C4-2B (cell line): ENCODE results near the gene CDC42BPA.

Source experiments
- H3K27ac ChIP-seq: fragments of 450-650 bp; 2 replicates; pipeline ENCODE4 v1.5.1; 2017
- CTCF ChIP-seq: fragments of 450-650 bp; conservative IDR thresholded peaks from 2 replicates; pipeline ENCODE4 v1.5.1; 2017; ENCODE audit warnings: mild to moderate bottlenecking
- ZFX ChIP-seq: fragments of 450-650 bp; IDR thresholded peaks from 2 replicates; pipeline ENCODE4 v1.6.1; 2017

Gene CDC42BPA

GRCh38 chr1:227311389-227312001 is 6.8 kb downstream of the CDC42BPA start:
- TF ChIP-seq CTCF (no peak), ZFX (no peak)
- H3K27ac ChIP-seq: no peak overlapping the region

- no peak overlapping the region for H3K27ac ChIP-seq
- no peak for TF ChIP-seq CTCF
- TF ChIP-seq ZFX: no peak
Observed at GRCh38 chr1:227308367-227309336, 9.6 kb downstream of the CDC42BPA start.

- TF ChIP-seq CTCF (no peak), ZFX (no peak)
- no peak overlapping the region for H3K27ac ChIP-seq
Observed at GRCh38 chr1:227306689-227307088, 11.6 kb downstream of the CDC42BPA start.

- H3K27ac ChIP-seq: no peak overlapping the region; the same call in 1 of the 2 replicates
- TF ChIP-seq CTCF: no peak
- no peak for TF ChIP-seq ZFX
Observed at GRCh38 chr1:227305894-227306626, 12.2 kb downstream of the CDC42BPA start.

GRCh38 chr1:227304665-227305064 is 13.6 kb downstream of the CDC42BPA start:
- H3K27ac ChIP-seq: no peak overlapping the region
- TF ChIP-seq ZFX (no peak), CTCF (no peak)

GRCh38 chr1:227303662-227304061 is 14.6 kb downstream of the CDC42BPA start:
- TF ChIP-seq ZFX: no peak
- H3K27ac ChIP-seq: no peak overlapping the region

- no peak for TF ChIP-seq CTCF
- no peak for TF ChIP-seq ZFX
- no peak overlapping the region for H3K27ac ChIP-seq
Observed at GRCh38 chr1:227300682-227301081, 17.6 kb downstream of the CDC42BPA start.
